Pulmonary artery endothelial cell (primary cell): ENCODE results near the gene CYP19A1. TPM values are rescaled to one million over a fixed set of nuclear protein-coding genes. Genes with fewer than 3 reads are reported as not detected.
A peak's percentile ranks its signal among the peaks of the same experiment; 100 is the strongest.

Experiments
- DNase-seq: peaks from one replicate; pipeline ENCODE4 v3.0.0-alpha.2; 2011; ENCODE audit warnings: low read depth, low spot score
- total RNA-seq: library from RNA; depleted of rRNA; stranded (reverse); fragments of >200 nt; gene quantifications from 2 replicates; pipeline ENCODE4 v1.2.3, GENCODE V29; 2014

The CYP19A1 gene
- total RNA-seq, 1 donor from 2014 or later, result not detected

DNA sequence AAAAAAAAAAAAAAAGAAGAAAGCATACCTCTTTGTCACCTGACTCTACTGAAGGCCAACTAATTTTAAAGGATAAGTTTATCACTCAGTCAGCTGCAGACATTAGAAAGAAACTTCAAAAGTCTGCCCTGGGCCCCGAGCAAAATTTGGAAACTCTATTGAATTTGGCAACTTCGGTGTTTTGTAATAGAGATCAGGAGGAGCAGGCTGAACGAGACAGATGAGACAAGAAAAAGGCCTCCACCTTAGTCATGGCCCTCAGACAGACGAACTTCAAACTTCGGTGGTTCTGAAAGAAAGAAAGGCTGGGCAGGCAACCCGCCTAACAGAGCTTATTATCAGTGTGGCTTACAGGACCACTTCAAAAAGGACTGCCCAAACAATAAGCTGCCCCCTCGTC lies 21.6 kb upstream of the CYP19A1 start:
- DNase-seq, result no peak

DNA sequence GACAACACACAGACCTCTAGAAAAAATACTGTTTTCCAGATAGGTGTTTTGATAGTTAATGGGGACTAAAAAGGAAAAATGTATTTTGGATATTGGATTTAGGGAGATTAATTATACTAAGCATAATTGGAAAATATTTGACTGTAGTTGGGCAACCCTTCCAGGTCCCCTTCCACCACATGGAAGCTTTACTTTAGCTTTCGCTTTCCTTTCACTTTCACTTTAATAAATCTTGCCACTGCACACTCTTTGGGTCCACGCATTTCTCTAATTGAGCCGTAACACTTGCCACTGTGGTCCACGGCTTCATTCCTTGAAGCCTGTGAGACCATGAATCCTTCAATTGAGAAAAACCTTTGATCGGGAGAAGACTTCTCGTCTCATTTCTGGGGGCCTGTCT lies 18.6 kb upstream of the CYP19A1 start:
- no peak for DNase-seq

GRCh38 chr15:51356147-51356546 lies 17.8 kb upstream of the CYP19A1 start:
- no peak for DNase-seq

DNA sequence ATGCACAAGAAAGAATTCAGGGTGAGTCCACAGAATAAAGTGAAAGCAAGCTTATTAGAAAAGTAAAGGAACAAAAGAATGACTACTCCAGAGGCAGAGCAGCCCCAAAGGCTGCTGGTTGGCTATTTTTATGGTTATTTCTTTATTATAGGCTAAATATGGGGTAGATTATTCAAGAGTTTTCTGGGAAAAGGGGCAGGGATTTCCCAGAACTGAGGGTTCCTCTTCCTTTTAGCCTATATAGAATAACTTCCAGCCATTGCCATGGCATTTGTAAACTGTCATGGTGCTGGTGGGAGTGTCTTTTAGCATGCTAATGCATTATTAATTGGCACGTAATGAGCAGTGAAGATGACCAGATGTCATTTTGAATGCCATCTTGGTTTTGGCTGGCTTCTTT lies 16.7 kb upstream of the CYP19A1 start:
- no peak for DNase-seq

- DNase-seq, result no peak
Observed at GRCh38 chr15:51353976-51354375, 15.6 kb upstream of the CYP19A1 start.

DNA sequence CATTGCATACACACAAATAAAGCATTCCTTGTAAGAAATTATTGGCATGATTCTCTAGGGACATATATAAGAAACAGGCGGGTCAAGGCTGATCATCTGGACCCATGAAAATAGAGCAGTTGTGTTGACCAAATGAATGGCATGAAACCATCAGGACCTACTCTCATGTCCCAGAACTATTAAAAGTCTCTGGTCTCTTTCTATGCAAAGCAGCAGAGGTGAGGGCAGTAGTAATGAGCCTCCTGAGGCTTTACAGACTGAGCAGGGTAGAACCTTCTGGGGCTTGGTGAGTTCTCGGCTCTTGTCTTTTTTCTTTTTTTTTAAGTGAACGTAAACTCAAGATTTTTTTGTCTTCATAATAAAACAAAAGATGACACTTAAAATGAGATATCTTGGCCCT lies 12.3 kb upstream of the CYP19A1 start:
- no peak for DNase-seq

DNA sequence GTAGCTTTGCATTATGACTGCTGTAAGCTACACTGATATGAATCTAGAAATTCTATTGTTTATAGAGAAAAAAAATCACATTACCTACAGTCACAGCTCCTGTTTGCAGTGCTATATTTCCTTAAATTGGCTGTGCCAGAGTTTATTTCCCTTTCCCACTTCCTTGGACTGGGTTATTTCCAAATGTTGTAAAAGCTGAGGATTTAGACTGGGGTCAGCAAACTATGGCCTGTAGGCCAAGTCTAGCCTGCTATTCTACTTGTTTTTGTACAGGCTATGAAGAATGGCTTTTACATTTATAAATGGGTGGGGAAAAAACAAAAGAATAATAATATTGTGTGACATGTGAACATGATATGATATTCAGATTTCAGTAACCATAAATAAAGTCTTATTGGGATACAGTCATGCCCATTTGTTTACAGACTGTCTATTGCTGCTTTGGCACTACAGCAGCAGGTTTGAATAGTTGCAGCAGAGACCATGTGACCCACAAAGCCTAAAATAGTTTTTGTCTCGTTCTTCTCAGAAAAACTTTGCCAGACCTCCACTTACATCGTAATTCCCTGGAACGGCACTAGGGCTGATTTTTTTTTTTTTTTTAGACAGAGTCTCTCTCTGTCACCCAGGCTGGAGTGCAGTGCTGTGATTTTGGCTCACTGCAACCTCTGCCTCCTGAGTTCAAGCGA lies 10.9 kb upstream of the CYP19A1 start:
- no peak for DNase-seq

GRCh38 chr15:51348688-51349087 lies 10.3 kb upstream of the CYP19A1 start:
- DNase-seq, result no peak

DNA sequence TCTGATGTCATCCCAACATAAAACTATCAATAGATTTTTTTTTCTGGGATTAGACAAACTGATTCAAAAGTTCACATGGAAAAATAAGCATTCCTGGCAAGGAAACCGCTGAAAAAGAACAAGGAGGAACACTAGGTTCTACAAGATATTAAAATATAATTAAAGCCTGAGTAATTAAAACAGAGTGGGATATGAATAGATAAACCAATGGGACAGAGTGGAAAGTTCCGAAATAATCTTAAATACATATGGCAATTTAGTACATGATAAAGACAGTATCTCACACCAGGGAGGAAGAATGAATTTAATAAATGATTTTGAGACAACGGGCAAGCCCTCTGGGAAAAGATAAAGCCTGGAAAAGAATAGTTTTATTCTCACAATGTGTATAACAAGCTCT lies 7.7 kb upstream of the CYP19A1 start:
- DNase-seq, result no peak

DNA sequence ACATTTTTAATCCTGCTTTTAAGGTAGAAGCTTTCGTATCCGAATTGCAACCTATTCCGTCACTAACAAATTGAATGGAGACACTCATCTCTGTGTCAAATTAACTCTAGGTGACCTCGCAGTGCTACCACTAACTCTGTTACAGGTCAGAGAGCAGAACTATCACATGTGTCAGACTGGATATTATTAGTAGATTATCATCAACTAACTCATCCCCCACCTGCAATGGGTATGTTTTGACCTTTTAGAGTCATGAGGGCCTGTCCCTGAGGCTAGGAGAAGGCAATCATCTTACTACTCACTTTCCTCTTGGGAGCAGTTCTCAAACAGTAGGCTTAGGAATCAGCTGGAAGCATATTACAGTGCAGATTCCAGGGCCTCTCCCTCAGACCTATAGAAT lies 5.1 kb upstream of the CYP19A1 start:
- no peak for DNase-seq

GRCh38 chr15:51342227-51342999 lies 4.0 kb upstream of the CYP19A1 start:
- no peak for DNase-seq

DNA sequence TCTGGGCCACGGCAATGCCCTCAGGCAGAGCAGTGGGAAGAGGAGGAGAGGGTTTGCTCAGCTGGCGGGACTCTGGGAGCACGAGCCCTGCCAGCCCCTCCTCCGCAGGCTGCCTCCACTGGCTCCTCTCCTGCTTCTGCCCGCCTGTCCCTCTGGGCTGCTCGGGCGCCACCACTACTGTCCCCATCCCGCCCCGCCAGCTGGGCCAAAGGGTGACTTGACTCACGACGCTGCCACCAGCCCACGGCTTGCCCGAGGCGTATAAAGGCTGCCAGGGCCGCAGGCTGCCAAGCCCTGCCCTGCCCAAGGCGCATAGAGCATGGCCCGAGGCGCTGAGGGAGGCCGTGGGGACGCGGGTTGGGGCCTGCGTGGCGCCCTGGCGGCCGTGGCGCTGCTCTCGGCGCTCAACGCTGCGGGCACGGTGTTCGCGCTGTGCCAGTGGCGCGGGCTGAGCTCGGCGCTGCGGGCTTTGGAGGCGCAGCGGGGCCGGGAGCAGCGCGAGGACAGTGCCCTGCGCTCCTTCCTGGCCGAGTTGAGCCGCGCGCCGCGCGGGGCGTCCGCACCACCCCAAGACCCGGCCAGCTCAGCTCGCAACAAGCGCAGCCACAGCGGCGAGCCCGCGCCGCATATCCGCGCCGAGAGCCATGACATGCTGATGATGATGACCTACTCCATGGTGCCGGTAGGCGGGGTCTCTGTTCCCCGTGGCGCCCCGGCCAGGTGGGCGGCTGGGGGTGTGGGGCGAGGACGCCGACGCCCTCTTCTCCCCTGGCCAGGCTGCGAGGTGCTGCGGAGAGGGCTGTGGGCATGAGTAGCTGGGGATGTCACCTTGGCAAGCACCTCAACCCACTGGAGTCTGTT lies 3.2 kb upstream of the CYP19A1 start, which contains the start of gene GLDN:
Gene GLDN, plus strand, starts transcription at position 290 of the 861 bp plus-strand sequence. Its CDS starts 30 bp downstream, at position 320.
- no peak for DNase-seq

GRCh38 chr15:51335538-51336410 lies 2.6 kb downstream of the CYP19A1 start:
- DNase-seq, result no peak

GRCh38 chr15:51335087-51335486 lies 3.3 kb downstream of the CYP19A1 start:
- no peak for DNase-seq

- DNase-seq, result peak; percentile 85
Observed at GRCh38 chr15:51334011-51334451, 4.4 kb downstream of the CYP19A1 start.

DNA sequence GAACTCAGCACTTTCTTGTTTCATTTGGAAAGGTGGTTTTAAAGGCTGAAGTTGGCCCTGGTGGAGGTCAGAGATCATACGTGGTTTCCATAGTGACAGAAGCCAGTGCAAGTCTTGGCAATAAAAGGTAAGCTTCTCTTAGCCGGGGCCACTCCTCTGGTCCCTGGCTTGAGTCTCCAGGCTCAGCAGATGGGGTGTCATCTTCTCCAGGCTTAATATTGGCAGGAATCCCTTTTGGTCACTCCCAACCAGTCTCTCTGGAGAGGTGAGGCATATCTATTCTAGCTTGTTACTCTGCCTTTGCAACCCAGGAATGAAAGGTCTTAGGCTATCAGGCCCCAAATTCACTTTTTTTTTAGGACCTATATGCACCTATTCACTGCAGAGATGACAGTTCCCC lies 4.8 kb downstream of the CYP19A1 start:
- DNase-seq, result no peak

GRCh38 chr15:51332206-51333147 lies 5.9 kb downstream of the CYP19A1 start:
- no peak for DNase-seq

- no peak for DNase-seq
Observed at GRCh38 chr15:51331141-51331540, 7.3 kb downstream of the CYP19A1 start.

- DNase-seq, result no peak
Observed at GRCh38 chr15:51328926-51329325, 9.5 kb downstream of the CYP19A1 start.

- no peak for DNase-seq
Observed at GRCh38 chr15:51327081-51327480, 11.3 kb downstream of the CYP19A1 start.
